HEK293 (cell line): ENCODE measurements around the gene MTCL1.

Source experiments
- CTCF ChIA-PET: fragments of 350-600 bp; formaldehyde crosslinking; extraction: SDS; loops from one replicate; lab custom pipeline; 2021; ENCODE audit warnings: antibody characterized with exemption; lab: Yijun Ruan, JAX
- POLR2A ChIA-PET: fragments of 300-600 bp; formaldehyde crosslinking; extraction: SDS; loops from one replicate; lab custom pipeline; 2020; ENCODE audit warnings: antibody characterized with exemption, inconsistent platforms; lab: Yijun Ruan, JAX
- H3K27ac ChIP-seq: fragments of 200-500 bp; sonication (Bioruptor generic); 2 replicates; pipeline ENCODE4 v1.5.1; 2014; ENCODE audit warnings: low read depth, low read length, control low read depth, inconsistent platforms; ENCODE audit errors: extremely low read depth
- H3K36me3 ChIP-seq, 2 experiments: fragments of 200-500 bp in 1 of 2; sonication (Bioruptor generic) in 1 of 2; 1 replicate in 1 of 2; 2 replicates in 1 of 2; pipeline ENCODE4 v1.5.1; 2014 to 2017; ENCODE audit warnings: inconsistent platforms in 2 of 2, low read length in 2 of 2; ENCODE audit not compliant: control insufficient read depth in 2 of 2, insufficient read depth in 1 of 2
- H3K4me1 ChIP-seq: fragments of 200-500 bp; sonication (Bioruptor generic); 2 replicates; pipeline ENCODE4 v1.5.1; 2014; ENCODE audit warnings: mild to moderate bottlenecking, low read length, inconsistent platforms; ENCODE audit not compliant: control insufficient read depth, insufficient read depth
- H3K4me3 ChIP-seq: 2 replicates; pipeline ENCODE4 v1.5.1; 2011; ENCODE audit warnings: low read depth, mild to moderate bottlenecking, control low read depth, low read length, moderate library complexity
- H3K9me3 ChIP-seq: fragments of 200-500 bp; sonication (Bioruptor generic); 2 replicates; pipeline ENCODE4 v1.5.1; 2014; ENCODE audit warnings: low read depth, low read length, inconsistent platforms; ENCODE audit not compliant: control insufficient read depth, insufficient read depth
- KLF9 ChIP-seq: fragments of 450-650 bp; formaldehyde crosslinking; IDR thresholded peaks from 2 replicates; pipeline ENCODE4 v1.5.1; 2016; ENCODE audit warnings: missing biosample characterization, missing genetic modification characterization, low read depth
- PRDM1 ChIP-seq: fragments of 450-650 bp; formaldehyde crosslinking; IDR thresholded peaks from 2 replicates; pipeline ENCODE4; 2016; ENCODE audit warnings: missing biosample characterization, missing genetic modification characterization
- SCRT1 ChIP-seq: fragments of 450-650 bp; formaldehyde crosslinking; IDR thresholded peaks from 2 replicates; pipeline ENCODE4 v1.5.1; 2016; ENCODE audit warnings: missing biosample characterization, missing genetic modification characterization, borderline replicate concordance
- SCRT2 ChIP-seq: fragments of 450-650 bp; formaldehyde crosslinking; IDR thresholded peaks from 2 replicates; pipeline ENCODE4 v1.5.1; 2016; ENCODE audit warnings: missing biosample characterization, missing genetic modification characterization
- SETDB1 ChIP-seq: IDR thresholded peaks from one replicate; pipeline ENCODE4 v1.6.1; 2017; ENCODE audit warnings: mild to moderate bottlenecking, low read length, moderate library complexity, mixed read lengths; ENCODE audit not compliant: insufficient read length
- ZBTB21 ChIP-seq: fragments of 450-650 bp; formaldehyde crosslinking; IDR thresholded peaks from 2 replicates; pipeline ENCODE4 v1.5.1; 2017; ENCODE audit warnings: missing biosample characterization, missing genetic modification characterization
- ZNF10 ChIP-seq: fragments of 450-650 bp; formaldehyde crosslinking; IDR thresholded peaks from 2 replicates; pipeline ENCODE4 v1.5.1; 2017; ENCODE audit warnings: missing biosample characterization, missing genetic modification characterization
- ZNF114 ChIP-seq: fragments of 450-650 bp; formaldehyde crosslinking; IDR thresholded peaks from 2 replicates; pipeline ENCODE4 v1.5.0; 2017; ENCODE audit warnings: missing biosample characterization, missing genetic modification characterization
- ZNF138 ChIP-seq: fragments of 450-650 bp; formaldehyde crosslinking; IDR thresholded peaks from 2 replicates; pipeline ENCODE4 v1.5.1; 2016; ENCODE audit warnings: missing biosample characterization, missing genetic modification characterization, borderline replicate concordance
- ZNF16 ChIP-seq: fragments of 450-650 bp; formaldehyde crosslinking; IDR thresholded peaks from 2 replicates; pipeline ENCODE4 v1.5.1; 2016; ENCODE audit warnings: low read depth, missing biosample characterization, missing genetic modification characterization
- ZNF174 ChIP-seq: fragments of 450-650 bp; formaldehyde crosslinking; IDR thresholded peaks from 2 replicates; pipeline ENCODE4 v1.5.0; 2017; ENCODE audit warnings: missing biosample characterization, mild to moderate bottlenecking, missing genetic modification characterization
- ZNF175 ChIP-seq: fragments of 450-650 bp; formaldehyde crosslinking; IDR thresholded peaks from 2 replicates; pipeline ENCODE4 v1.5.1; 2016; ENCODE audit warnings: missing biosample characterization, missing genetic modification characterization
- ZNF184 ChIP-seq: fragments of 450-650 bp; IDR thresholded peaks from 2 replicates; pipeline ENCODE4 v1.5.1; 2018; ENCODE audit warnings: missing biosample characterization, mild to moderate bottlenecking, missing genetic modification characterization
- ZNF214 ChIP-seq: fragments of 450-650 bp; formaldehyde crosslinking; IDR thresholded peaks from 2 replicates; pipeline ENCODE4 v1.5.1; 2017; ENCODE audit warnings: missing biosample characterization, mild to moderate bottlenecking, missing genetic modification characterization, borderline replicate concordance
- ZNF274 ChIP-seq, 2 experiments: fragments of 200-500 bp in 1 of 2; fragments of 450-650 bp in 1 of 2; sonication (Bioruptor generic) in 1 of 2; formaldehyde crosslinking in 1 of 2; IDR thresholded peaks; 2 replicates each; pipeline versions ENCODE4 v1.5.1 to v1.6.1; 2014 to 2016; ENCODE audit warnings: borderline replicate concordance in 1 of 2, inconsistent platforms in 1 of 2, low read length in 1 of 2, missing biosample characterization in 1 of 2, missing genetic modification characterization in 1 of 2
- ZNF335 ChIP-seq: fragments of 450-650 bp; formaldehyde crosslinking; conservative IDR thresholded peaks from 2 replicates; pipeline ENCODE4 v1.5.1; 2016; ENCODE audit warnings: missing biosample characterization, missing genetic modification characterization
- ZNF37A ChIP-seq: fragments of 450-650 bp; IDR thresholded peaks from 2 replicates; pipeline ENCODE4 v1.5.1; 2018; ENCODE audit warnings: missing biosample characterization, missing genetic modification characterization
- ZNF433 ChIP-seq: fragments of 450-650 bp; formaldehyde crosslinking; IDR thresholded peaks from 2 replicates; pipeline ENCODE4 v1.5.1; 2016; ENCODE audit warnings: missing biosample characterization, missing genetic modification characterization, low read depth
- ZNF521 ChIP-seq: fragments of 450-650 bp; formaldehyde crosslinking; IDR thresholded peaks from 2 replicates; pipeline ENCODE4 v1.5.1; 2017; ENCODE audit warnings: missing biosample characterization, mild to moderate bottlenecking, missing genetic modification characterization
- ZNF600 ChIP-seq: fragments of 450-650 bp; formaldehyde crosslinking; IDR thresholded peaks from 2 replicates; pipeline ENCODE4 v1.5.1; 2016; ENCODE audit warnings: missing biosample characterization, missing genetic modification characterization
- ZNF677 ChIP-seq: fragments of 450-650 bp; IDR thresholded peaks from 2 replicates; pipeline ENCODE4 v1.5.0; 2018; ENCODE audit warnings: missing biosample characterization, mild to moderate bottlenecking, missing genetic modification characterization, moderate library complexity
- ZNF701 ChIP-seq: fragments of 450-650 bp; formaldehyde crosslinking; IDR thresholded peaks from 2 replicates; pipeline ENCODE4 v1.5.1; 2016; ENCODE audit warnings: missing biosample characterization, missing genetic modification characterization
- ZNF776 ChIP-seq: fragments of 450-650 bp; formaldehyde crosslinking; IDR thresholded peaks from 2 replicates; pipeline ENCODE4 v1.5.0; 2017; ENCODE audit warnings: missing biosample characterization, missing genetic modification characterization, borderline replicate concordance
- ZSCAN16 ChIP-seq: fragments of 450-650 bp; formaldehyde crosslinking; IDR thresholded peaks from 2 replicates; pipeline ENCODE4 v1.5.1; 2016; ENCODE audit warnings: missing biosample characterization, missing genetic modification characterization
- TF ChIP-seq, protein P1 (sequence below): fragments of 450-650 bp; formaldehyde crosslinking; IDR thresholded peaks from 2 replicates; pipeline ENCODE4 v1.5.1; 2016; ENCODE audit warnings: missing biosample characterization, missing genetic modification characterization
- TF ChIP-seq, protein P2 (sequence below): fragments of 450-650 bp; formaldehyde crosslinking; IDR thresholded peaks from 2 replicates; pipeline ENCODE4 v1.5.1; 2017; ENCODE audit warnings: missing biosample characterization, missing genetic modification characterization
- TF ChIP-seq, protein P3 (sequence below): fragments of 450-650 bp; formaldehyde crosslinking; IDR thresholded peaks from 2 replicates; pipeline ENCODE4 v1.5.1; 2016; ENCODE audit warnings: missing biosample characterization, missing genetic modification characterization
- TF ChIP-seq, protein P4 (sequence below): fragments of 450-650 bp; formaldehyde crosslinking; IDR thresholded peaks from 2 replicates; pipeline ENCODE4 v1.5.1; 2016; ENCODE audit warnings: missing biosample characterization, missing genetic modification characterization

The MTCL1 gene

DNA sequence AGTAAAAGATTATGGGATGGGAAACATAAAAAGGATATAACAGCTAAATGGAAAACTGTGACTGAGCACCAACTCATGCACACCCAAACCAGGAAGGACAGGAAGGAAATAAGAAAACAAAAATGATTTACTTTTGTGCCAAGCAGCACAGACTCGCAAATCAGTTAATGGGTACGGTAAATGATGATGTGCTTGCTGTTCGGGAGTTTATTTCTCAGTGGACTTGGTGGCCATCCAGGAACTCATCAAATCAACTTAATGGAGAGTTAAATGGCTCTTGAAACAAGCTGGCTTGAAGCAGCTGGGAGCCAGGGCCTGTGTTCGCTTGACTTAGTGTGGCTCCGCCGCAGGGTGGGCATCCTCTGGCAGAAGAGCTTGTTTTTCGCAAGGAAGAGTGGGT is 36.2 kb downstream of the MTCL1 start (continued):
- TF ChIP-seq ZNF10 (no peak), SCRT1 (tag by site-specific recombination) (no peak), ZNF16 (tag by site-specific recombination) (no peak)
- TF ChIP-seq, all 188 proteins: peak for 0

DNA sequence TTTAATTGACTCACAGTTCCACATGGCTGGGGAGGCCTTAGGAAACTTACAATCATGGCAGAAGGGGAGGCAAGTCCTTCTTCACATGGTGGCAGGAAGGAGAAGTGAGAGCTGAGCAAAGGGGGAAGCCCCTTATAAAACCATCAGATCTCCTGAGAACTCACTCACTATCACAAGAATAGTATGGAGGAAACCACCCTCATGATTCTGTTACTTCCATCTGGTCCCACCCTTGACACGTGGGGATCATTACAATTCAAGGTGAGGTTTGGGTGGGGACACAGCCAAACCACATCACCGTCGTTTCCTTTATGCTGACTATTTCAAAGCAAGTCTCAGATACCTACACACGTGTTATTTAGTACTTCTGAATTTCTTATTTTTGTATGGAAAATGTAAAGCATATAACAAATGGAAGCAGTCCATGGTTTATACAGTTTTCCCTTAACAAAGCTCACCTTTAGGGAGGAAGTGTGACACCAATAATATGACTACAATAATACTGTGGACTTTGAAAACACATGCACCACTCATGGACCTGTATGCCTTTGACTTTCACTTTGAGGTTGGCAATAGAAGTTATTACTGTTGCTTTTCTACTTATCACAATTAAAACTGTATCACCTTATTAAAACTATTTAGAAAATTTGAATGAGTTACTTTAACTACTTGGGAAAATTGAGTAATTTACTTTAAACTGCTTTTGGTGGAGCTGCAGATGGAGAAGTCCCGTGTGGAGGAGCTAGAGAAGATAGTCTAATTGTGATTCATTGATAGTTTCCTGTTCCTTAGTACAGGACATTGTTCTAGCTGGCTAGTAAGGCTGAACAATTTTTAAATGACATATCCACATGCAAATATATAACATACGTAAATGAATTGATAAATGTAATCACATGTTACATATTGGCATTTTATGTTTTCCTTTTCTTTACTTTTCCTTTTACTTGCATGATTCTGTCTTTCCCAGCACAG is 37.3 kb downstream of the MTCL1 start:
- no peaks in the 10 kb centered on the region for H3K4me1 ChIP-seq
- no peak overlapping the region for H3K27ac ChIP-seq
- CTCF ChIA-PET: interaction anchor here (0.5 kb wide), 1 partner anchor 264 kb away, joined by 4 read pairs; no protein-coding TSS in a partner anchor

DNA sequence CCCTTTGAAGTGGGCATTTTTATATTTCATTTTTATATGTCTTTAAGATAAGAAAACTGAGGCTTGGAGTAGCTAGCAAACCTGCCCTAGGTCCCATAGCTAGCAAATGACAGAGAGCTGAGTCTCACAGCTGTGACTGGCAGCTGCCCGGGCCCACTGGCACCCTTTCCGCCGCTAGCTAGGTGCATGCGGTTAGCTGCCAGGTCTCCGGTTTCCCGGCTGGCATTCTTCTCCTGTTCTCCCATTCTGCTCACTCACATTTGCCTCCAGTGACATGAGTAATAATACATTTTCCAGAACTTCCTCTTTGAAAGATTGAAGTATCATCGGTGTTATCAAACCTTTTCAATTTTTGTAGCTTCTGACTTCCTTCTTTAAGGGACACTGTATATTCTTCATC is 38.7 kb downstream of the MTCL1 start:
- H3K9me3 ChIP-seq: no peaks in the 10 kb centered on the region
- H3K27ac ChIP-seq: no peak overlapping the region
- ChIA-PET POLR2A (no interaction called here), CTCF (interaction anchor here (0.6 kb wide), 1 partner anchor 48 kb away, joined by 3 read pairs; no protein-coding TSS in a partner anchor)
- no peak overlapping the region for H3K4me3 ChIP-seq
- no peaks in the 10 kb centered on the region for H3K4me1 ChIP-seq
- peaks cover 0 to 14% of the 10 kb centered on the region in 2 experiments; a peak in 2 of 3 replicates for H3K36me3 ChIP-seq
- TF ChIP-seq ZNF521 (tag by site-specific recombination) (no peak), ZNF433 (tag by site-specific recombination) (no peak), ZNF174 (tag by site-specific recombination) (no peak), ZNF776 (tag by site-specific recombination) (no peak), ZNF701 (no peak), ZBTB21 (tag by site-specific recombination) (no peak)

More for the DNA sequence above, 37.3 kb downstream of the MTCL1 start:
- POLR2A ChIA-PET: no interaction called here
- H3K4me3 ChIP-seq: no peak overlapping the region
- peaks cover 0 to 9% of the 10 kb centered on the region in 2 experiments; a peak in 1 of 3 replicates for H3K36me3 ChIP-seq
- H3K9me3 ChIP-seq: no peaks in the 10 kb centered on the region
- TF ChIP-seq ZNF114 (tag by site-specific recombination): no peak
- TF ChIP-seq SCRT2: no peak
- TF ChIP-seq, protein P1, sequence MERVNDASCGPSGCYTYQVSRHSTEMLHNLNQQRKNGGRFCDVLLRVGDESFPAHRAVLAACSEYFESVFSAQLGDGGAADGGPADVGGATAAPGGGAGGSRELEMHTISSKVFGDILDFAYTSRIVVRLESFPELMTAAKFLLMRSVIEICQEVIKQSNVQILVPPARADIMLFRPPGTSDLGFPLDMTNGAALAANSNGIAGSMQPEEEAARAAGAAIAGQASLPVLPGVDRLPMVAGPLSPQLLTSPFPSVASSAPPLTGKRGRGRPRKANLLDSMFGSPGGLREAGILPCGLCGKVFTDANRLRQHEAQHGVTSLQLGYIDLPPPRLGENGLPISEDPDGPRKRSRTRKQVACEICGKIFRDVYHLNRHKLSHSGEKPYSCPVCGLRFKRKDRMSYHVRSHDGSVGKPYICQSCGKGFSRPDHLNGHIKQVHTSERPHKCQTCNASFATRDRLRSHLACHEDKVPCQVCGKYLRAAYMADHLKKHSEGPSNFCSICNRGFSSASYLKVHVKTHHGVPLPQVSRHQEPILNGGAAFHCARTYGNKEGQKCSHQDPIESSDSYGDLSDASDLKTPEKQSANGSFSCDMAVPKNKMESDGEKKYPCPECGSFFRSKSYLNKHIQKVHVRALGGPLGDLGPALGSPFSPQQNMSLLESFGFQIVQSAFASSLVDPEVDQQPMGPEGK (tag by site-specific recombination): no peak
- TF ChIP-seq ZNF600 (tag by site-specific recombination): no peak
- TF ChIP-seq, protein P2, sequence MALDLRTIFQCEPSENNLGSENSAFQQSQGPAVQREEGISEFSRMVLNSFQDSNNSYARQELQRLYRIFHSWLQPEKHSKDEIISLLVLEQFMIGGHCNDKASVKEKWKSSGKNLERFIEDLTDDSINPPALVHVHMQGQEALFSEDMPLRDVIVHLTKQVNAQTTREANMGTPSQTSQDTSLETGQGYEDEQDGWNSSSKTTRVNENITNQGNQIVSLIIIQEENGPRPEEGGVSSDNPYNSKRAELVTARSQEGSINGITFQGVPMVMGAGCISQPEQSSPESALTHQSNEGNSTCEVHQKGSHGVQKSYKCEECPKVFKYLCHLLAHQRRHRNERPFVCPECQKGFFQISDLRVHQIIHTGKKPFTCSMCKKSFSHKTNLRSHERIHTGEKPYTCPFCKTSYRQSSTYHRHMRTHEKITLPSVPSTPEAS (tag by site-specific recombination): no peak
- TF ChIP-seq SETDB1: no peak
- TF ChIP-seq, protein P3, sequence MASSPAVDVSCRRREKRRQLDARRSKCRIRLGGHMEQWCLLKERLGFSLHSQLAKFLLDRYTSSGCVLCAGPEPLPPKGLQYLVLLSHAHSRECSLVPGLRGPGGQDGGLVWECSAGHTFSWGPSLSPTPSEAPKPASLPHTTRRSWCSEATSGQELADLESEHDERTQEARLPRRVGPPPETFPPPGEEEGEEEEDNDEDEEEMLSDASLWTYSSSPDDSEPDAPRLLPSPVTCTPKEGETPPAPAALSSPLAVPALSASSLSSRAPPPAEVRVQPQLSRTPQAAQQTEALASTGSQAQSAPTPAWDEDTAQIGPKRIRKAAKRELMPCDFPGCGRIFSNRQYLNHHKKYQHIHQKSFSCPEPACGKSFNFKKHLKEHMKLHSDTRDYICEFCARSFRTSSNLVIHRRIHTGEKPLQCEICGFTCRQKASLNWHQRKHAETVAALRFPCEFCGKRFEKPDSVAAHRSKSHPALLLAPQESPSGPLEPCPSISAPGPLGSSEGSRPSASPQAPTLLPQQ (tag by site-specific recombination): no peak
- TF ChIP-seq ZBTB21 (tag by site-specific recombination): no peak
- TF ChIP-seq ZNF138 (tag by site-specific recombination): no peak
- TF ChIP-seq ZSCAN16 (tag by site-specific recombination): no peak
- TF ChIP-seq PRDM1 (tag by site-specific recombination): no peak
- no peak for TF ChIP-seq ZNF214
- no peak for TF ChIP-seq ZNF184
- TF ChIP-seq, protein P4, sequence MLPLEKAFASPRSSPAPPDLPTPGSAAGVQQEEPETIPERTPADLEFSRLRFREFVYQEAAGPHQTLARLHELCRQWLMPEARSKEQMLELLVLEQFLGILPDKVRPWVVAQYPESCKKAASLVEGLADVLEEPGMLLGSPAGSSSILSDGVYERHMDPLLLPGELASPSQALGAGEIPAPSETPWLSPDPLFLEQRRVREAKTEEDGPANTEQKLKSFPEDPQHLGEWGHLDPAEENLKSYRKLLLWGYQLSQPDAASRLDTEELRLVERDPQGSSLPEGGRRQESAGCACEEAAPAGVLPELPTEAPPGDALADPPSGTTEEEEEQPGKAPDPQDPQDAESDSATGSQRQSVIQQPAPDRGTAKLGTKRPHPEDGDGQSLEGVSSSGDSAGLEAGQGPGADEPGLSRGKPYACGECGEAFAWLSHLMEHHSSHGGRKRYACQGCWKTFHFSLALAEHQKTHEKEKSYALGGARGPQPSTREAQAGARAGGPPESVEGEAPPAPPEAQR (tag by site-specific recombination): no peak
- TF ChIP-seq ZNF677 (tag by site-specific recombination): no peak
- TF ChIP-seq ZNF274 (IDR thresholded peaks at IDR 0.05; ENCODE audit: low read length): no peak
- no peak for TF ChIP-seq ZNF274 (tag by site-specific recombination; IDR thresholded peaks at IDR 0.05; ENCODE audit: borderline replicate concordance)
- TF ChIP-seq ZNF37A (tag by site-specific recombination): no peak
- no peak for TF ChIP-seq ZNF175
- TF ChIP-seq ZNF335 (tag by site-specific recombination): no peak
- no peak for TF ChIP-seq KLF9 (tag by site-specific recombination)
